HG03378 (cell line): ENCODE results near the gene OR2AT4.
"Not testable (repeated sequence)": the region's sequence is repeated elsewhere in the genome, so short reads cannot be mapped to it uniquely, and the experiment has no call there.

ENCODE experiments used
- ATAC-seq: cut with Tn5 transposase; IDR thresholded peaks from one replicate; pipeline ENCODE4 v1.9.1; 2021; ENCODE audit warnings: mild to moderate bottlenecking, moderate library complexity; ENCODE audit not compliant: unreplicated experiment

OR2AT4 gene

GRCh38 chr11:75068993-75069392 is 27.7 kb downstream of the OR2AT4 start:
- ATAC-seq = no peak

DNA sequence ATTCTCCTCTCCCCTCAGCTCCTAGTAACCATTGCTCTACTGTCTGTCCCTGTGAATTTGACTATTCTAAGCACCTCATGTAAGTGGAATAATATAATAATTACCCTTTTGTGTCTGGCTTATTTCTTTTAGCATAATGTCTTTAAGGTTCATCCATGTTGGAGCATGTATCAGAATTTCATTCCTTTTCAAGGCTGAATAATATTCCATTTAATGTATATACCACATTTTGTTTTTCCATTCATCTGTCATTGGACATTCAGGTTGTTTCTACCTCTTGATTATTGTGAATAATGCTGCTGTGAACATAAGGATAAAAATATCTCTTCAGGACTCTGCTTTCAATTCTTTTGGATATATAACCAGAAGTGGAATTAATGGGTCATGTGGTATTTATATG is 28.1 kb downstream of the OR2AT4 start:
- ATAC-seq = no peak

GRCh38 chr11:75066061-75066460 is 30.6 kb downstream of the OR2AT4 start:
- ATAC-seq = no peak

GRCh38 chr11:75063741-75064314 is 32.8 kb downstream of the OR2AT4 start:
- ATAC-seq = no peak

- no peak for ATAC-seq
Observed at GRCh38 chr11:75059299-75059698, 37.4 kb downstream of the OR2AT4 start.

DNA sequence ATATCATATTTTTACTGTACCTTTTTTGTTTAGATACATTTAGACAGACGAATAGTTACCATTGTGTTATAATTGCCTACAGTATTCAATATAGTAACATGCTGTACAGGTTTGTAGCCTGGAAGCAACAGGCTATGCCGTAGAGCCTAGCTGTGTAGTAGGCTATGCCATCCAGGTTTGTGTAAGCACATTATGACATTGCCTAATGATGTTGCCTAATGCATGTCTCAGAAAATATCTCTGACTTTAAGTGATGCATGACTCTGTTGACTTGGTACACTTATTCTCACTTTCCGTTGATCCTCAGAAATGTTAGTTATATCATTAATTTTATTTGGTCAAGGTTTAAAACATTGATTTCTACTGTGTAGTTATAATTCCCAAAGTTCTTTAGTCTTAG is 39.9 kb downstream of the OR2AT4 start:
- no peak for ATAC-seq

DNA sequence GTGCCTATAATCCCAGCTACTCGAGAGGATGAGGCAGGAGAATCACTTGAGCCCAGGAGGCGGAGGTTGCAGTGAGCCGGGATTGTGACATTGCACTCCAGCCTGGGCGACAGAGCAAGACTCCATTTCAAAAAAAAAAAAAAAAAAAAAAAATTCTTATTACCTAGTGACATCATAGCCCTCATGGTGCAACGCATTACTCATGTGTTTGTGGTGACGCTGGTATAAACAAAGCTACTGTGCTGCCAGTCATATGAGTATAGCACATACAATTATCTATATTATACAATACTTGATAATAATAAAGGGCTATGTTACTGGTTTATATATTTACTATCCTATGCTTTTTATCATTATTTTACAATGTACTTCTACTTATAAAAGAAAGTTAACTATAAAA is 41.2 kb downstream of the OR2AT4 start:
- no peak for ATAC-seq

DNA sequence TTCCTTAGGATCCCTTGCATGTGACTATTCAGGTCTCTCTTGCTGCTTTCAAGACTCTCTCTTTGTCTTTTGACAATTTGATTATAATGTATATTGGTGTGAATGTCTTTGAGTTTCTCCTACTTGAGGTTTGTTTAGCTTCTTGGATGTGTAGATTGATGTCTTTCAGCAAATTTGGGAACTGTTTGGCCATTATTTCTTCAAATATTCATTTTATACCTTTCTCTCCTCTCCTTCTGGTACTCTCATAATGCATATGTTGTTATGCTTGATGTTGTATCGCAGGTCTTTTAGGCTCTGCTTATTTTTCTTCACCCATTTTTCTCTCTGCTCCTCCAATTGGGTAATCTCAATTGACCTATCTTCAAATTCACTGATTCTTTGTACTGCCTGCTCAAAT is 44.2 kb downstream of the OR2AT4 start:
- no peak for ATAC-seq

DNA sequence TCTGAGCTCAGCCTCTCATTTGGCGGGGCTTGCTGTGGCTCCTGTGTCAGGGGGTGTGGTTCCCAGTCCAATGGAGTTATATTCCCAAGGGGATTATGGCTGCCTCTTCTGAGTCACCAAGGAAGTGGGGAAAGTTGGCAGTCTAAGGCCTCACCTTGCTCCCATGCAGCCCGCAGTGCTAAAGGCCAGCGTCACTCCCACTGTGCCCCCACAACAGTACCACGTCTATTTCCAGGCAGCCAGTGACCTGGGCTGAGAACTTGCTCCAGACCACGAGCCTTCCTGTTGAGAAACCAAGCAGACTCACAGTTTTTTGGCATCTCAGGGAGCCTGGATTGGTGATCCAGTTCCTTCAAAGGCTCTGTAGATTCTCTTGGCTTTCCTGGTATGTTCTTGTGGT is 45.6 kb downstream of the OR2AT4 start:
- ATAC-seq = no peak

DNA sequence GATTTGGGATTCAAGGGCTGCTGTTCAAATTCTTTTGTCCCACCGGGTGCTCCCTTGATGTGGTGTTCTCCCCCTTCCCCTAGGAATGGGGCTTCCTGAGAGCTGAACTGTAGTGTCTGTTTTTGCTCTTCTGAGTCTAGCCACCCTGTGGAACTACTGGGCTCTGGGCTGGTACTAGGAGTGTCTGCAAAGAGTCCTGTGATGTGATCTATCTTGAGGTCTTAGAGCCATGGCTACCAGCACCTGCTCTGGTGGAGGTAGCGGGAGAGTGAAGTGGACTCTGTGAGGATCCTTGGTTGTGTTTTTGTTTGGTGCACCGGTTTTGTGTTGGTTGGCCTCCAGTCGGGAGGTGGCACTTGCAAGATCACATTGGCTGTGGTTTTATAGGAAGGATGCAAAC is 46.2 kb downstream of the OR2AT4 start:
- ATAC-seq = no peak

GRCh38 chr11:75049501-75050266 is 47.0 kb downstream of the OR2AT4 start:
- ATAC-seq = not testable (repeated sequence)

- no peak for ATAC-seq
Observed at GRCh38 chr11:75047191-75047590, 49.5 kb downstream of the OR2AT4 start.

DNA sequence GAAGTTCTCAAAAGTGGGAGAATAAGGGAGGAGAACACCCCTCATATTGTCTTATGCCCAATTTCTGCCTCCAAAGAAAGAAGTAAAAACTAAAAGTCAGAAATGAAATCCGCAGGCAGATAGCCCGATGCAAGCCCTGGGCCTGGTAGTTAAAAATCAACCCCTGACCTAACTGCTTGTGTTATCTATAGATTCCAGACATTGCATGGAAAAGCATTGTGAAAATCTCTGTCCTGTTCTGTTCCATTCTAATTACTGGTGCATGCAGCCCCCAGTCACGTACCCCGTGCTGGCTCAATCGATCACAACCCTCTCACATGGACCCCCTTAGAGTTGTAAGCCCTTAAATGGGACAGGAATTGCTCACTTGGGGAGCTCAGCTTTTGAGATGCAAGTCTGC is 50.0 kb downstream of the OR2AT4 start:
- not testable (repeated sequence) for ATAC-seq

GRCh38 chr11:75044381-75045170 is 52.1 kb downstream of the OR2AT4 start:
- not testable (repeated sequence) for ATAC-seq

GRCh38 chr11:75041821-75042220 is 54.9 kb downstream of the OR2AT4 start:
- not testable (repeated sequence) for ATAC-seq

DNA sequence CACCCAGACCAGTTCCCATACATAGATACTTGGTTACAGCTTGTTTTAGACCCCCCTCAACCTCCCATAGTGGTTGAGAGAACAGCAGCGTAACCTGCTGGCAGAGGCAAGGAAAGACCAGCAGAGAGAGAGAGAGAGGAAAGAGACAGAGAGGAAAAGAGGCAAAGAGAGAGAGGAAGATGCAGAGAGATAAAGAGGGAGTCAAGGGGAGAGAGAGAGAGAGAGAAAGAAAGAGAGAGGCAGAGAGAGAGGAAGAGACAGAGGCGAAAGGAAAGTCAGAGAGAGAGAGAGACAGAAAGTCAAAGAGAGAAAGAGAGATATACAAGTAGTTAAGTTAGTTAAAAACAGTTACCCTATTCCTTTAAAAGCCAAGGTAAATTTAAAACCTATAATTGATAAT is 55.4 kb downstream of the OR2AT4 start:
- ATAC-seq = no peak

- ATAC-seq = no peak
Observed at GRCh38 chr11:75040167-75040770, 56.4 kb downstream of the OR2AT4 start.

DNA sequence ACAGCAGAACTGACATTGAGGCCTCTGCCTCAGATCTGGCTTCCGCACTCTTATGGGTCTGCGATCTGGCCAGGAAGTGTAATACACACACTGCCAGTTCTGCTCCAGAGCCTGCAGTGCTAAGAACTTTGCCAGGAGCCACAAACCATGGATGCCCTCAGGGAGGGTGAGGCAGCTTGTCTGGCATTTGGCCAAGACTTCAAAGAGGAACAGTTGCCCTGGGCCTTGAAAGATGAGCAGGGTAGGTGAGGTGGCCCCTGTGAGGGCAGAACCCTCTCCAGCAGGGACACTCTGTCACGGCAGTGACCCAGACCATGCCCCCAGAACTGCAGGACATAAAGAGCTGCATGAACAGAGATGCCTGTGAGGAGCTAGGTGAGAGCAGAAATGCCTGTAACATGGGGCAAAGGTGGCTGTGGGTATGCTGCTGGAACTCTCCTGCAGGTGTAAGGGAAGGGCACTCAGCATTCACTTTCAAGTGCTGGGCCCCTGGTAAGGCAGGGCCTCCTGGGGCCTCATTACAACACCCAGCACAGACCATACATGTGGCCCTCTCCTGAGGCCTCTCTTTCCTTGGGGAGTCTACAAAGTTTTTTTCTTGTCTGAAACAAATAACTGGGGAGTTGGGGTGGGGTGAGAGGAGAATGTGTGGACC is 60.6 kb downstream of the OR2AT4 start:
- no peak for ATAC-seq

GRCh38 chr11:75035256-75035655 is 61.4 kb downstream of the OR2AT4 start:
- ATAC-seq = no peak

DNA sequence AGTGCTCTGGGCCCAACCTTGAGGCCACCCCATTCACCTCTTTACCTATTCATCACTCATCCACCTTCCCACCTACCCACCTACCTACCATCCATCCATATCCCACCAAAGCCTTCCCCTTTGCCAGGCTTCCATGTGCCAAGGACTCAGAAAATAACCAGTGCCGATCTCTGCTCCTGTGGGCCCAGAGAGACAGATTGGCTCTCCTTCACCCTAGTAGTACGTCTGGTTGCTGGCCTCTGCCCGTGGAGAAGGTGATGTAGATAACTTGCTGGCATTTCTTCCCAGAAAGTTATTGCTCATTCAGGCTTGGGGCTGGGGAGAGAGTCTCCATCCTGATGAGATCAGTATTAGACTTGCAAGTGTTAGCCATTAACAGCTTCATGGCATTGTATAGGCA is 62.8 kb downstream of the OR2AT4 start:
- ATAC-seq = no peak

DNA sequence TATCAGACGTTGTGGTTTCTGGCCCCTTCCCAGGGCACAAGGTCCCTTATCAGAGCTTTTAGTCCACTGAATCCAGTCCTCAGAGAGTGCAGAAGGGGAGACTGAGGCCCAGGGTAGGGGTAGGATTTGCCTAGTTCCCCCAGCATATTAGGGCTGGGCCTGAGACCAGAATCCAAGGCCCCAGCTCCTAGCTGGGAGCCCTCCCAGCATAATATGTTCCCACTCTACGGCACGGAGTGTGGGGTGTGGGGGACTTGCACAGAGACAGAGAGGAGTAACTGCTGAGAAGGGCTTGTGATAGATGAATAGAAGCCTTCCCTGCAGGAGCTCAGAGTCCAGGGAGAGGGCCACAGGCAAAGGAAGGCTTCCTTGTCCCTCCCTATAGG is 64.1 kb downstream of the OR2AT4 start:
- no peak for ATAC-seq
